ENCODE measurements around the gene OR51G2. TPM values are rescaled to one million over a fixed set of nuclear protein-coding genes. Genes with fewer than 3 reads are reported as not detected.

The OR51G2 gene
- total and polyA plus RNA-seq, 2 donors (not counting 1 experiment from before 2014, with no cell fraction given) = not detected

- intact Hi-C loops (cut with micrococcal nuclease) = no loop called here
- Mint-ChIP-seq H3K4me3 (no peak overlapping the region), H3K9me3 (ENCODE audit: insufficient read depth) (no peaks in the 10 kb centered on the region), H3K27ac (no peak overlapping the region), H3K27me3 (no peaks in the 10 kb centered on the region), H3K4me1 (no peaks in the 10 kb centered on the region)
- CTCF ChIA-PET = no interaction called here
- Histone ChIP-seq H3K27me3 (replicated peaks in 1 of 4; ENCODE audit: control extremely low read depth in 1 of 4, control insufficient read depth in 3 of 4, insufficient read depth in 4 of 4, low read length in 3 of 4) (no peaks in the 10 kb centered on the region), H3K4me3 (ENCODE audit: control extremely low read depth in 1 of 5, extremely low read depth in 1 of 5, insufficient read depth in 1 of 5, low read depth in 2 of 5, low read length in 4 of 5) (no peak overlapping the region), H3K4me1 (ENCODE audit: control insufficient read depth in 2 of 2, insufficient read depth in 2 of 2, low read length in 2 of 2) (no peaks in the 10 kb centered on the region), H2AFZ (ENCODE audit: insufficient read depth, low read depth, low read length, poor library complexity, severe bottlenecking) (no peak overlapping the region), H3K9ac (ENCODE audit: low read length) (no peak overlapping the region), H3K4me2 (replicated peaks; ENCODE audit: low read depth, low read length, poor library complexity, severe bottlenecking) (no peak overlapping the region), H3K27ac (ENCODE audit: low read length in 2 of 2) (no peak overlapping the region), H3K9me3 (ENCODE audit: control extremely low read depth in 1 of 3, control insufficient read depth in 2 of 3, insufficient read depth in 1 of 3, low read length in 2 of 3) (no peaks in the 10 kb centered on the region), H3K36me3 (replicated peaks in 1 of 2; ENCODE audit: control extremely low read depth in 1 of 2, control insufficient read depth in 1 of 2, extremely low read depth in 1 of 2, insufficient read depth in 2 of 2, low read length in 1 of 2) (no peaks in the 10 kb centered on the region), H4K20me1 (ENCODE audit: control insufficient read depth, insufficient read depth, low read length, poor library complexity, severe bottlenecking) (no peaks in the 10 kb centered on the region), H3K79me2 (ENCODE audit: control insufficient read depth, insufficient read depth, low read length) (no peaks in the 10 kb centered on the region)
- POLR2A ChIA-PET = no interaction called here
- WGBS (ENCODE audit: insufficient coverage) = no CpG with 5 or more reads among the region's 4 CpGs
- ATAC-seq (ENCODE audit: low read depth) = no peak
- no peak for DNase-seq
- TF ChIP-seq CTCF (IDR thresholded peaks at IDR 0.05) (no peak), EZH2 (IDR thresholded peaks at IDR 0.05; ENCODE audit: borderline replicate concordance, insufficient read depth, low read depth, low read length, poor library complexity, severe bottlenecking) (no peak)
Measured at GRCh38 chr11:4863876-4864275, 55.3 kb downstream of the OR51G2 start.

Other genes starting within 250 kb of the OR51G2 start
- not detected in 2 replicates for gene OR51E2, start 221.5 kb downstream of the OR51G2 start, total RNA-seq
- gene OR51E2, start 221.5 kb downstream of the OR51G2 start, polyA plus RNA-seq = not detected in 2 replicates
- gene MMP26, start 214.6 kb downstream of the OR51G2 start, total RNA-seq = not detected in 2 replicates
- not detected in 2 replicates for gene MMP26, start 214.6 kb downstream of the OR51G2 start, polyA plus RNA-seq
- gene OR51F1, start 149.4 kb downstream of the OR51G2 start, total RNA-seq = not detected in 2 replicates
- not detected in 2 replicates for gene OR51F1, start 149.4 kb downstream of the OR51G2 start, polyA plus RNA-seq
- gene OR52R1, start 115.0 kb downstream of the OR51G2 start, total RNA-seq = not detected in 2 replicates
- gene OR52R1, start 115.0 kb downstream of the OR51G2 start, polyA plus RNA-seq = not detected in 2 replicates
- gene OR51F2, start 98.0 kb downstream of the OR51G2 start, total RNA-seq = not detected in 2 replicates
- gene OR51F2, start 98.0 kb downstream of the OR51G2 start, polyA plus RNA-seq = not detected in 2 replicates
- gene OR51S1, start 70.1 kb downstream of the OR51G2 start, total RNA-seq = not detected in 2 replicates
- gene OR51S1, start 70.1 kb downstream of the OR51G2 start, polyA plus RNA-seq = not detected in 2 replicates
- not detected in 2 replicates for gene OR51T1, start 37.5 kb downstream of the OR51G2 start, total RNA-seq
- gene OR51T1, start 37.5 kb downstream of the OR51G2 start, polyA plus RNA-seq = not detected in 2 replicates
- not detected in 2 replicates for gene OR51A7, start 15.6 kb downstream of the OR51G2 start, total RNA-seq
- gene OR51A7, start 15.6 kb downstream of the OR51G2 start, polyA plus RNA-seq = not detected in 2 replicates
- not detected in 2 replicates for gene OR51G1, start 5.0 kb upstream of the OR51G2 start, total RNA-seq
- not detected in 2 replicates for gene OR51G1, start 5.0 kb upstream of the OR51G2 start, polyA plus RNA-seq
- not detected in 2 replicates for gene OR51A4, start 28.3 kb upstream of the OR51G2 start, total RNA-seq
- not detected in 2 replicates for gene OR51A4, start 28.3 kb upstream of the OR51G2 start, polyA plus RNA-seq
- gene OR51A2, start 36.4 kb upstream of the OR51G2 start, total RNA-seq = not detected in 2 replicates
- gene OR51A2, start 36.4 kb upstream of the OR51G2 start, polyA plus RNA-seq = not detected in 2 replicates
- gene OR51L1, start 75.5 kb upstream of the OR51G2 start, total RNA-seq = not detected in 2 replicates
- gene OR51L1, start 75.5 kb upstream of the OR51G2 start, polyA plus RNA-seq = not detected in 2 replicates
- not detected in 2 replicates for gene OR52J3, start 127.2 kb upstream of the OR51G2 start, total RNA-seq
- gene OR52J3, start 127.2 kb upstream of the OR51G2 start, polyA plus RNA-seq = not detected in 2 replicates
- gene OR52E2, start 140.3 kb upstream of the OR51G2 start, total RNA-seq = not detected in 2 replicates
- gene OR52E2, start 140.3 kb upstream of the OR51G2 start, polyA plus RNA-seq = not detected in 2 replicates
- not detected in 2 replicates for gene OR52E1, start 150.2 kb upstream of the OR51G2 start, total RNA-seq
- gene OR52E1, start 150.2 kb upstream of the OR51G2 start, polyA plus RNA-seq = not detected in 2 replicates
- gene OR52A5, start 219.0 kb upstream of the OR51G2 start, total RNA-seq = not detected in 2 replicates
- gene OR52A5, start 219.0 kb upstream of the OR51G2 start, polyA plus RNA-seq = not detected in 2 replicates
- not detected in 2 replicates for gene OR52A1, start 235.4 kb upstream of the OR51G2 start, total RNA-seq
- gene OR52A1, start 235.4 kb upstream of the OR51G2 start, polyA plus RNA-seq = not detected in 2 replicates

Measured in B cell (primary cell).